Testis (tissue), 3 donors: ENCODE data around the gene PTH. TPM values are rescaled to one million over a fixed set of nuclear protein-coding genes. Genes with fewer than 3 reads are reported as not detected.

Experiments used
- DNase-seq: peaks from one replicate; pipeline ENCODE4 v3.0.0-alpha.2; 2019
- H3K27ac ChIP-seq, 2 donors: fragments of 200-600 bp; sonication (generic); one replicate each; pipeline ENCODE4 v1.5.1; 2019
- H3K27me3 ChIP-seq: fragments of 200-600 bp; sonication (generic); one replicate; pipeline ENCODE4 v1.5.1; 2019
- H3K36me3 ChIP-seq: fragments of 200-600 bp; sonication (generic); one replicate; pipeline ENCODE4 v1.5.1; 2017; ENCODE audit warnings: low read depth; ENCODE audit errors: missing control alignments
- H3K4me1 ChIP-seq: fragments of 200-600 bp; sonication (generic); one replicate; pipeline ENCODE4 v1.5.1; 2019
- H3K4me3 ChIP-seq, 2 donors: fragments of 200-600 bp; sonication (generic); one replicate each; pipeline ENCODE4 v1.5.1; 2017 to 2019
- H3K9me3 ChIP-seq: fragments of 200-600 bp; sonication (generic); one replicate; pipeline ENCODE4 v1.5.1; 2017
- POLR2A ChIP-seq: fragments of 450-650 bp; IDR thresholded peaks from one replicate; pipeline ENCODE4 v1.6.1; 2017; ENCODE audit warnings: antibody characterized with exemption, mild to moderate bottlenecking, moderate library complexity
- WGBS, 2 donors: methylation state at CpG; one replicate each; pipeline ENCODE4 v1.1.5; 2018; 5-methylcytosine and 5-hydroxymethylcytosine counted together
- intact Hi-C: fragments of 100-400 bp; cut with DNase I; formaldehyde crosslinking; loops from one replicate; pipeline ENCODE4 v1.15.1; 2023; ENCODE audit warnings: low total_unique reads
- polyA plus RNA-seq: library from polyadenylated mRNA; stranded (reverse); fragments of 350-450 nt; fragmentation: Illumina TruSeq; extraction: RNeasy Lipid Tissue Mini Kit (QIAGEN cat#74804); gene quantifications from one replicate; pipeline ENCODE4 v1.2.3, GENCODE V29; 2014; ENCODE audit warnings: low read depth, low replicate concordance; ENCODE audit not compliant: insufficient read depth
- total RNA-seq, 2 donors: library from RNA; depleted of rRNA; stranded (reverse); fragments of >200 nt; gene quantifications; one replicate each; pipeline ENCODE4 v1.2.3, GENCODE V29; 2016
- TF ChIP-seq, protein P1 (sequence below), 3 experiments: fragments of 450-650 bp in 2 of 3; fragments of 200-600 bp in 1 of 3; sonication (generic) in 1 of 3; IDR thresholded peaks; one replicate each; pipeline ENCODE4 v1.5.1; 2016 to 2019; ENCODE audit warnings: antibody characterized with exemption in 3 of 3, mild to moderate bottlenecking in 2 of 3, moderate library complexity in 1 of 3

Gene PTH
- total and polyA plus RNA-seq, 3 donors from 2014 or later, result not detected

GRCh38 chr11:13445588-13445987, 50.2 kb downstream of the PTH start:
- H3K4me3 ChIP-seq, result no peak overlapping the region
- H3K27me3 ChIP-seq, result no peaks in the 10 kb centered on the region
- no peak for DNase-seq
- no peaks in the 10 kb centered on the region for H3K36me3 ChIP-seq
- TF ChIP-seq POLR2A, result no peak
- TF ChIP-seq, protein P1, sequence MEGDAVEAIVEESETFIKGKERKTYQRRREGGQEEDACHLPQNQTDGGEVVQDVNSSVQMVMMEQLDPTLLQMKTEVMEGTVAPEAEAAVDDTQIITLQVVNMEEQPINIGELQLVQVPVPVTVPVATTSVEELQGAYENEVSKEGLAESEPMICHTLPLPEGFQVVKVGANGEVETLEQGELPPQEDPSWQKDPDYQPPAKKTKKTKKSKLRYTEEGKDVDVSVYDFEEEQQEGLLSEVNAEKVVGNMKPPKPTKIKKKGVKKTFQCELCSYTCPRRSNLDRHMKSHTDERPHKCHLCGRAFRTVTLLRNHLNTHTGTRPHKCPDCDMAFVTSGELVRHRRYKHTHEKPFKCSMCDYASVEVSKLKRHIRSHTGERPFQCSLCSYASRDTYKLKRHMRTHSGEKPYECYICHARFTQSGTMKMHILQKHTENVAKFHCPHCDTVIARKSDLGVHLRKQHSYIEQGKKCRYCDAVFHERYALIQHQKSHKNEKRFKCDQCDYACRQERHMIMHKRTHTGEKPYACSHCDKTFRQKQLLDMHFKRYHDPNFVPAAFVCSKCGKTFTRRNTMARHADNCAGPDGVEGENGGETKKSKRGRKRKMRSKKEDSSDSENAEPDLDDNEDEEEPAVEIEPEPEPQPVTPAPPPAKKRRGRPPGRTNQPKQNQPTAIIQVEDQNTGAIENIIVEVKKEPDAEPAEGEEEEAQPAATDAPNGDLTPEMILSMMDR (IDR thresholded peaks at IDR 0.05), result no peak
- intact Hi-C loops, result no loop called here
- H3K27ac ChIP-seq, result no peak overlapping the region
- no peaks in the 10 kb centered on the region for H3K9me3 ChIP-seq
- H3K4me1 ChIP-seq, result no peaks in the 10 kb centered on the region
- WGBS, 2 donors, result 94 to 97% methylated on average over 2 of the region's 2 CpGs

Other genes starting within 250 kb of the PTH start
- 10 to 100 TPM; 35.7 to 40.3 TPM for gene BMAL1, start 218.2 kb downstream of the PTH start, total RNA-seq
- gene BMAL1, start 218.2 kb downstream of the PTH start, polyA plus RNA-seq, result 21.5 TPM
- gene BTBD10, start 32.8 kb downstream of the PTH start, total RNA-seq, result 10 to 100 TPM; 47.0 to 69.4 TPM
- gene BTBD10, start 32.8 kb downstream of the PTH start, polyA plus RNA-seq, result 81.7 TPM
- gene FAR1, start 172.7 kb upstream of the PTH start, total RNA-seq, result 10 to 100 TPM; 52.9 to 65.6 TPM
- 33.8 TPM for gene FAR1, start 172.7 kb upstream of the PTH start, polyA plus RNA-seq